ENCODE data around the gene TP73. TPM values are rescaled to one million over a fixed set of nuclear protein-coding genes. Genes with fewer than 3 reads are reported as not detected.

The TP73 gene
- total RNA-seq (1 to 10 TPM; 1.8 to 2.7 TPM), polyA plus RNA-seq (ENCODE audit: insufficient read length in 6 of 6) (1 to 10 TPM; 1.6 to 2.1 (median 2.0) TPM)
- long read RNA-seq, donor 1, result 0 reads
- long read RNA-seq, donor 2, partial matches to known transcripts, result 0 of 1 reads
- long read RNA-seq, donor 2, other reads (novel, unspliced or antisense), result 0 of 1 reads
- long read RNA-seq, donor 3, result 0 reads
- long read RNA-seq, donor 4, result 0 reads
- long read RNA-seq, donor 5, partial matches to known transcripts, result 0 of 1 reads
- long read RNA-seq, donor 5, other reads (novel, unspliced or antisense), result 0 of 1 reads
- long read RNA-seq, donor 6, result 0 reads
- long read RNA-seq, donor 7, result 0 reads
- long read RNA-seq, donor 8, result 0 reads
- long read RNA-seq, donor 9, result 0 reads
- long read RNA-seq, donor 10, result 0 reads
- long read RNA-seq, donor 11, result 0 reads
- long read RNA-seq, donor 12, result 0 reads

DNA sequence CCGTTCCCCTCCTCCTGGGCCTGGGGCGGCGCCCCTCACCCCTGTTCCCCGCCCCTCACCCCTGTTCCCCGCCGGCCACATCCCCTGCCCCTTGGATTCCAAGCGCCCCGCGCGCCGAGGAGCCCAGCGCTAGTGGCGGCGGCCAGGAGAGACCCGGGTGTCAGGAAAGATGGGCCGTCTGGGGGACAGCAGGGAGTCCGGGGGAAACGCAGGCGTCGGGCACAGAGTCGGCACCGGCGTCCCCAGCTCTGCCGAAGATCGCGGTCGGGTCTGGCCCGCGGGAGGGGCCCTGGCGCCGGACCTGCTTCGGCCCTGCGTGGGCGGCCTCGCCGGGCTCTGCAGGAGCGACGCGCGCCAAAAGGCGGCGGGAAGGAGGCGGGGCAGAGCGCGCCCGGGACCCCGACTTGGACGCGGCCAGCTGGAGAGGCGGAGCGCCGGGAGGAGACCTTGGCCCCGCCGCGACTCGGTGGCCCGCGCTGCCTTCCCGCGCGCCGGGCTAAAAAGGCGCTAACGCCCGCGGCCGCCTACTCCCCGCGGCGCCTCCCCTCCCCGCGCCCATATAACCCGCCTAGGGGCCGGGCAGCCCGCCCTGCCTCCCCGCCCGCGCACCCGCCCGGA lies at the start of gene TP73:
Gene TP73 (plus strand): TSS at position 587 of the 618 bp plus-strand sequence. CDS start 29,850 bp downstream, outside the sequence.
- peaks cover 0 to 5% of the 10 kb centered on the region in 2 donors for H3K36me3 ChIP-seq
- DNase-seq, result peak in 2 of 4 donors; percentile 44 to 80
- TF ChIP-seq, protein P1, sequence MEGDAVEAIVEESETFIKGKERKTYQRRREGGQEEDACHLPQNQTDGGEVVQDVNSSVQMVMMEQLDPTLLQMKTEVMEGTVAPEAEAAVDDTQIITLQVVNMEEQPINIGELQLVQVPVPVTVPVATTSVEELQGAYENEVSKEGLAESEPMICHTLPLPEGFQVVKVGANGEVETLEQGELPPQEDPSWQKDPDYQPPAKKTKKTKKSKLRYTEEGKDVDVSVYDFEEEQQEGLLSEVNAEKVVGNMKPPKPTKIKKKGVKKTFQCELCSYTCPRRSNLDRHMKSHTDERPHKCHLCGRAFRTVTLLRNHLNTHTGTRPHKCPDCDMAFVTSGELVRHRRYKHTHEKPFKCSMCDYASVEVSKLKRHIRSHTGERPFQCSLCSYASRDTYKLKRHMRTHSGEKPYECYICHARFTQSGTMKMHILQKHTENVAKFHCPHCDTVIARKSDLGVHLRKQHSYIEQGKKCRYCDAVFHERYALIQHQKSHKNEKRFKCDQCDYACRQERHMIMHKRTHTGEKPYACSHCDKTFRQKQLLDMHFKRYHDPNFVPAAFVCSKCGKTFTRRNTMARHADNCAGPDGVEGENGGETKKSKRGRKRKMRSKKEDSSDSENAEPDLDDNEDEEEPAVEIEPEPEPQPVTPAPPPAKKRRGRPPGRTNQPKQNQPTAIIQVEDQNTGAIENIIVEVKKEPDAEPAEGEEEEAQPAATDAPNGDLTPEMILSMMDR (IDR thresholded peaks at IDR 0.05), result no peak
- intact Hi-C loops (cut with DNase I), result no loop called here
- peak within 1 kb of the TSS; percentile 17 to 99 for H3K4me3 ChIP-seq
- H3K27ac ChIP-seq, result no peak within 1 kb of the TSS
- peak; percentile 20 for ATAC-seq
- peaks cover 41 to 70% of the 10 kb centered on the region in 2 donors for H3K27me3 ChIP-seq
- H3K4me1 ChIP-seq, result peaks cover 16 to 48% of the 10 kb centered on the region in 2 donors
- H3K9me3 ChIP-seq, result no peaks in the 10 kb centered on the region

DNA sequence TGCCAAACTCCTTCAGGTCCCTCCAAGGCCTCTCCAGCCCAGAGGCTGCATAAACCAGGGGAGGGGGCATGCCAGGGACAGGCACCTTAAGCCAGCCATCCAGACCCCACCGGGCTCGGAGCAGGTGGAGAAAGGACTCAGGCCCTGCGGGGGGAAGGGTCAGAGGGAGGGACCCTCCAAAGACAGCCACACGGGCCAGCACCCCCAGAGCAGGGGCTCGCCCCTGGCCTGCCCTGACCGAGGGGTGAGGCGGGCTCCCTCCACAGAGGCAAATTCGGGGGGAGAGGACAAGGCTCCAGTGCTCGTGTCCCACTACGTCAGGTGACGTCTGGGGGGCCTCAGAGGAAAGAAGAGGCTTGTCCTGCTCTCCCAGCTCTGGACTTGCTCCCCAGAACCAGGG lies 49.2 kb upstream of the TP73 start:
- no peaks in the 10 kb centered on the region for H3K36me3 ChIP-seq
- no peaks in the 10 kb centered on the region for H3K9me3 ChIP-seq
- DNase-seq, result no peak

GRCh38 chr1:3603571-3604467 lies 48.5 kb upstream of the TP73 start:
- Histone ChIP-seq H3K36me3 (no peaks in the 10 kb centered on the region), H3K4me1 (peaks cover 9 to 22% of the 10 kb centered on the region in 2 donors), H3K27ac (no peak overlapping the region), H3K9me3 (no peaks in the 10 kb centered on the region), H3K27me3 (no peaks in the 10 kb centered on the region), H3K4me3 (no peak overlapping the region)
- TF ChIP-seq, protein P1 (IDR thresholded peaks at IDR 0.05), result no peak
- no peak for ATAC-seq
- peak in 1 of 4 donors; percentile 69 for DNase-seq
- intact Hi-C loops (cut with DNase I), result no loop called here

More for the DNA sequence above, 49.2 kb upstream of the TP73 start:
- Histone ChIP-seq H3K4me1 (peaks cover 16 to 29% of the 10 kb centered on the region in 2 donors), H3K27me3 (no peaks in the 10 kb centered on the region), H3K4me3 (no peak overlapping the region), H3K27ac (no peak overlapping the region)
- no peak for ATAC-seq
- TF ChIP-seq, protein P1 (IDR thresholded peaks at IDR 0.05), result no peak
- intact Hi-C loops (cut with DNase I), result no loop called here

DNA sequence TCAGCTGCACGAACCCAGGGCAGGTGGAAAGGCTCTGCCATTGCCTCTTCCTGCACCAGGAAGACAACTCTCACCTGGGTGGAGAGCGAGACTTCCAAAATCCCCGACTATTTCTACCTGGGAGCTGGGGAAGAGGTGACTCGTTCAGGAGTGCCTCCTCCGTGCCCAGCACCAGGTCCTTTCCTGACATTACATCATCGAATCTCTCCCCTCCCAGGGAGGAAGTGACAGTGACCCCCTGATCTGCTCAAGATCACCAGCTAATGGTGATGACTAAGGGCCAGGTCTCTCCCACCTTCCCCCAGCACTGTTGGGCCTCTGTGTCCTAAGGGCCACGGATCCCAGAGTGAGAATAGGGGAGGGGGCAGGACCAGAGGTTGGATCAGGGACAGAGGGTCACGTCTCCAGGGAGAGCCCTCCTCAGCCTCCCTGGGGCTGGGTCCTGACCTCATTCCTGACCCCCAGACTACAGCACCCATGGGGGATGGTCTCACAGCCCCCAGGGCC lies 47.8 kb upstream of the TP73 start:
- H3K27ac ChIP-seq, result no peak overlapping the region
- peaks cover 2 to 22% of the 10 kb centered on the region in 2 donors for H3K4me1 ChIP-seq
- intact Hi-C loops (cut with DNase I), result no loop called here
- no peak overlapping the region for H3K4me3 ChIP-seq
- peaks cover 0 to 5% of the 10 kb centered on the region in 2 donors for H3K27me3 ChIP-seq
- H3K36me3 ChIP-seq, result no peaks in the 10 kb centered on the region
- no peak for DNase-seq
- ATAC-seq, result no peak
- TF ChIP-seq, protein P1 (IDR thresholded peaks at IDR 0.05), result no peak
- no peaks in the 10 kb centered on the region for H3K9me3 ChIP-seq
